ENCODE data around the gene HOXD9. TPM values are rescaled to one million over a fixed set of nuclear protein-coding genes. Genes with fewer than 3 reads are reported as not detected.

The HOXD9 gene
- total RNA-seq, 1 donor from 2014 or later = not detected

- intact Hi-C loops (cut with DNase I) = loop anchor here (5.0 kb wide), 2 partner anchors 132 to 257 kb away; partner anchors contain the start of gene MTX2
- Histone ChIP-seq H3K27ac (peak overlapping the region; percentile 85 to 91), H3K36me3 (no peaks in the 10 kb centered on the region), H3K4me1 (peaks cover 0 to 14% of the 10 kb centered on the region in 2 donors), H3K4me3 (peak overlapping the region in 1 of 2 donors; percentile 73), H3K9me3 (no peaks in the 10 kb centered on the region), H3K27me3 (no peaks in the 10 kb centered on the region)
- TF ChIP-seq CTCF (IDR thresholded peaks at IDR 0.05) = no peak
- DNase-seq (ENCODE audit: low spot score in 2 of 2) = no peak
These were observed 12.5 kb downstream of the HOXD9 start for GRCh38 chr2:176135035-176135440.

- Histone ChIP-seq H3K4me1 (peaks cover 0 to 14% of the 10 kb centered on the region in 2 donors), H3K27me3 (no peaks in the 10 kb centered on the region)
- intact Hi-C loops (cut with DNase I) = loop anchor here (5.0 kb wide), 2 partner anchors 131 to 256 kb away; partner anchors contain the start of gene MTX2
These were observed 14.1 kb downstream of the HOXD9 start for GRCh38 chr2:176136374-176137251.

GRCh38 chr2:176137252-176137580 is 14.7 kb downstream of the HOXD9 start:
- DNase-seq (ENCODE audit: low spot score in 2 of 2) = peak in 1 of 2 donors; percentile 4
- Histone ChIP-seq H3K9me3 (no peaks in the 10 kb centered on the region), H3K4me1 (peaks cover 0 to 14% of the 10 kb centered on the region in 2 donors), H3K4me3 (peak overlapping the region; percentile 73 to 82), H3K27ac (peak overlapping the region; percentile 85 to 91), H3K36me3 (no peaks in the 10 kb centered on the region), H3K27me3 (no peaks in the 10 kb centered on the region)
- intact Hi-C loops (cut with DNase I) = loop anchor here (5.0 kb wide), 2 partner anchors 130 to 255 kb away; partner anchors contain the start of gene MTX2
- no peak for TF ChIP-seq CTCF (IDR thresholded peaks at IDR 0.05)

More at GRCh38 chr2:176136374-176137251, 14.1 kb downstream of the HOXD9 start:
- DNase-seq (ENCODE audit: low spot score in 2 of 2) = peak in 1 of 2 donors; percentile 76
- H3K9me3 ChIP-seq = no peaks in the 10 kb centered on the region
- H3K27ac ChIP-seq = peak overlapping the region; percentile 85 to 91
- no peaks in the 10 kb centered on the region for H3K36me3 ChIP-seq
- H3K4me3 ChIP-seq = peak overlapping the region; percentile 73 to 82
- no peak for TF ChIP-seq CTCF (IDR thresholded peaks at IDR 0.05)

GRCh38 chr2:176137906-176138305 is 15.4 kb downstream of the HOXD9 start:
- peak in 1 of 2 donors; percentile 19 for DNase-seq (ENCODE audit: low spot score in 2 of 2)
- no peak overlapping the region for H3K27ac ChIP-seq
- intact Hi-C loops (cut with DNase I) = loop anchor here (5.0 kb wide), 2 partner anchors 129 to 254 kb away; partner anchors contain the start of gene MTX2
- no peak for TF ChIP-seq CTCF (IDR thresholded peaks at IDR 0.05)
- H3K4me3 ChIP-seq = peak overlapping the region in 1 of 2 donors; percentile 82
- H3K4me1 ChIP-seq = peaks cover 0 to 14% of the 10 kb centered on the region in 2 donors
- H3K36me3 ChIP-seq = no peaks in the 10 kb centered on the region
- H3K9me3 ChIP-seq = no peaks in the 10 kb centered on the region
- H3K27me3 ChIP-seq = no peaks in the 10 kb centered on the region

GRCh38 chr2:176138526-176138922 is 16.0 kb downstream of the HOXD9 start:
- Histone ChIP-seq H3K27me3 (no peaks in the 10 kb centered on the region), H3K4me3 (no peak overlapping the region), H3K4me1 (peaks cover 0 to 14% of the 10 kb centered on the region in 2 donors), H3K27ac (peak overlapping the region; percentile 29 to 44), H3K9me3 (no peaks in the 10 kb centered on the region), H3K36me3 (no peaks in the 10 kb centered on the region)
- TF ChIP-seq CTCF (IDR thresholded peaks at IDR 0.05) = no peak
- DNase-seq (ENCODE audit: low spot score in 2 of 2) = peak in 1 of 2 donors; percentile 55
- intact Hi-C loops (cut with DNase I) = loop anchor here (5.0 kb wide), 2 partner anchors 129 to 254 kb away; partner anchors contain the start of gene MTX2

Measured in ascending aorta (tissue), 2 donors.